Measurements from ENCODE around the gene COL9A3.

The COL9A3 gene

GRCh38 chr20:62890444-62890843 is 73.6 kb downstream of the COL9A3 start:
- peak in 1 of 56 donors; percentile 14 for DNase-seq

Data from amygdala (tissue), 56 donors.